ENCODE results near the gene AGBL1. TPM values are rescaled to one million over a fixed set of nuclear protein-coding genes. Genes with fewer than 3 reads are reported as not detected.

Gene AGBL1
- total and polyA plus RNA-seq, 9 donors: under 0.01 to 0.02 TPM; not detected in 7

DNA sequence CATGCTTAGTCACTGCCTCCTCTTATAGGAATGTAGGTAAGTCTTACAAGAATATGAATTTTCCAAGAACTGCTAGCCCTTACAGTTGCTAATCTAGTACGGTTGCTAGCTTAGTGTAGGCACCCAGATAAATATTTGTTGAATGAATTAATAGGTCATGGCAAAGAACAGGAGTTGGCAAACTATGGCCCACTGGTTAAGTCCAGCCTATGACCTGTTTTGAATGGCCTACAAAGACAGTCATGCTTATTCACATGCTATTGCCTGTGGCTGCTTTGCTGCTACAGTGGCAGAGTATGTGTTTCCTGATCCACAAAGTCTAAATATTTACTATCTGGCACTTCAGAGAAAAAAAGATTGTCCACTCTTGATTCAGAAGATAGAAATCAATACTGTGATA, 631.8 kb downstream of the AGBL1 start:
- WGBS, 3 donors: 82 to 88% (median 83%) methylated on average over 1 of the region's 1 CpG

DNA sequence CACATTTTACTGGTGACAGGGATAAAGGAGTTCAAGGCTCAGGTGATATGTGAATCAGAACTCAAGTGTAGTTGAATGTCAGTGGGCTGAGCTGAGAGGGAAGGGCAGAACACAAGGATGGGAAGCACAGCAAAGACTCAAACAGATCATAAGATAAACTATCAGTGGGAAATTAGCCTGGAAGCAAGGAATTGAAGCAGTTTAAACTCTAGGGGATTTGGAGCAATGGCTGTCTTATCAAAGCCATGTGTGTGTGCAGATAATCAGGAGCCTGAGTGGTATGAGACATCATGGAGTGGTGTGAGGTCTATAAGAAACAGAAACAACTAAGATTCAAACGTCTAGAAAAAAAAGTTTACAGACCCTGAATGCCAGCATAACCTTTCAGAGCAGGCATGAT, 634.6 kb downstream of the AGBL1 start:
- Histone ChIP-seq H3K36me3 (no peaks in the 10 kb centered on the region), H3K27ac (no peak overlapping the region), H3K9me3 (no peaks in the 10 kb centered on the region), H3K27me3 (no peaks in the 10 kb centered on the region), H3K4me1 (ENCODE audit: insufficient read depth) (no peaks in the 10 kb centered on the region), H3K4me3 (no peak overlapping the region)
- no peak for DNase-seq
- intact Hi-C loops (cut with DNase I): no loop called here
- 4 to 19% (median 9%) methylated on average over 1 of the region's 1 CpG for WGBS, 3 donors
- TF ChIP-seq POLR2A (IDR thresholded peaks at IDR 0.05): no peak
- TF ChIP-seq EP300 (IDR thresholded peaks at IDR 0.05): no peak
- TF ChIP-seq, protein P1, sequence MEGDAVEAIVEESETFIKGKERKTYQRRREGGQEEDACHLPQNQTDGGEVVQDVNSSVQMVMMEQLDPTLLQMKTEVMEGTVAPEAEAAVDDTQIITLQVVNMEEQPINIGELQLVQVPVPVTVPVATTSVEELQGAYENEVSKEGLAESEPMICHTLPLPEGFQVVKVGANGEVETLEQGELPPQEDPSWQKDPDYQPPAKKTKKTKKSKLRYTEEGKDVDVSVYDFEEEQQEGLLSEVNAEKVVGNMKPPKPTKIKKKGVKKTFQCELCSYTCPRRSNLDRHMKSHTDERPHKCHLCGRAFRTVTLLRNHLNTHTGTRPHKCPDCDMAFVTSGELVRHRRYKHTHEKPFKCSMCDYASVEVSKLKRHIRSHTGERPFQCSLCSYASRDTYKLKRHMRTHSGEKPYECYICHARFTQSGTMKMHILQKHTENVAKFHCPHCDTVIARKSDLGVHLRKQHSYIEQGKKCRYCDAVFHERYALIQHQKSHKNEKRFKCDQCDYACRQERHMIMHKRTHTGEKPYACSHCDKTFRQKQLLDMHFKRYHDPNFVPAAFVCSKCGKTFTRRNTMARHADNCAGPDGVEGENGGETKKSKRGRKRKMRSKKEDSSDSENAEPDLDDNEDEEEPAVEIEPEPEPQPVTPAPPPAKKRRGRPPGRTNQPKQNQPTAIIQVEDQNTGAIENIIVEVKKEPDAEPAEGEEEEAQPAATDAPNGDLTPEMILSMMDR (IDR thresholded peaks at IDR 0.05): no peak

More for the DNA sequence above, 631.8 kb downstream of the AGBL1 start:
- no peak for DNase-seq
- TF ChIP-seq EP300 (IDR thresholded peaks at IDR 0.05): no peak
- no peak for TF ChIP-seq POLR2A (IDR thresholded peaks at IDR 0.05)
- Histone ChIP-seq H3K9me3 (no peaks in the 10 kb centered on the region), H3K4me3 (no peak overlapping the region), H3K27ac (no peak overlapping the region), H3K4me1 (ENCODE audit: insufficient read depth) (no peaks in the 10 kb centered on the region), H3K36me3 (no peaks in the 10 kb centered on the region), H3K27me3 (no peaks in the 10 kb centered on the region)
- intact Hi-C loops (cut with DNase I): no loop called here

DNA sequence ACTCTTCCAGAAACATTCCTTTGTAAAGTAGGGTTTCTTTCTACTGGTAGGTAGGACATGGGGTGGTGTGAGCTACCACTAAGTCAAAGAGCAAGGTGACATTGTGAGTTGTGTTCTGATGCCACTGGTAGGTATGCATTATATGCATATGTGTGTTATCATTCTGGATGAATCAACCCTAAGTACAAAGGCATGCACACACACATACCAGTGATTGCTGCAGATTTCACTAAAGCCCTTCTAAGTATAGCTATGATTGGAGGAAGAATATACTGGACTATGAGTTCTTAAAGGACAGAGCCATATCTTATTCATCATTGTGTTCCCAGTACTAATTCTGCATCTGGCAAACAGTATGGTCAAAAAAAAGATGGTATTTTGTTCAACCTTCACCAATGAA, 646.0 kb downstream of the AGBL1 start:
- no peaks in the 10 kb centered on the region for H3K4me1 ChIP-seq (ENCODE audit: insufficient read depth)
- H3K27ac ChIP-seq: no peak overlapping the region
- no peaks in the 10 kb centered on the region for H3K27me3 ChIP-seq
- H3K9me3 ChIP-seq: no peaks in the 10 kb centered on the region
- TF ChIP-seq EP300 (IDR thresholded peaks at IDR 0.05) (no peak), POLR2A (IDR thresholded peaks at IDR 0.05) (no peak)
- TF ChIP-seq, protein P1 (IDR thresholded peaks at IDR 0.05): no peak
- DNase-seq: no peak
- intact Hi-C loops (cut with DNase I): no loop called here
- H3K36me3 ChIP-seq: no peaks in the 10 kb centered on the region
- H3K4me3 ChIP-seq: no peak overlapping the region

DNA sequence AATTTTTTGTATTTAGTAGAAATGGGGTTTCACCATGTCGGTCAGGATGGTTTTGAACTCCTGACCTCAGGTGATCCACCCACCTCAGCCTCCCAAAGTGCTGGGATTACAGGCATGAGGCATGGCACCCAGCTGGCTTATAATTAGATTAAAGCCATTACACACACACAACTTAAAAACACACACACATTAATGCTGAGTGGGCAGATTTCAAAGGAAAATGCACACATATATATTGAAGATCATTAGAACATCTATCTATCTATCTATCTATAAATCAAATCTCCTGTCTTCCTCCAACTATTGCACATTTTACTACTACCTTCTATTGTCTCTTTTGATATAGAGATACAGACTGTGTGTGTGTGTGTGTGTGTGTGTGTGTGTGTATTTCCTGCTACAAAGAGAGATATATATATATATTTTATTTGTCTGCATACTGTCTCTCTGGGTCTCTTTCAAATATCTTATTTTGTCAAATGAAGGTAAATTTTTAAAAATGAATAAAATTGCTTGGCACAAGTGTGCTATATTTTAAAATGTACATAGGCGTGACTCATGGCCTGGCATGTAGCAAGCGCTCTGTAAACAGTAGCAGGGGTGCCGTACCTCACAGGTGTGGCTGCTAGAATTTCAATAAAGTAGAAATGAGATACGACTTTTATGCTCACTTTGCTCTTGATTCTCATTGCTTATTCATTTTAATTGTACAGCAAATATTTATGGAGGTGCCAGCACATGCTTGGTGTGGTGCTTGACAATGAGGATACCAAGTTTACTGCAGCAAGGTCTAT, 655.8 kb downstream of the AGBL1 start:
- 84 to 88% (median 84%) methylated on average over 5 of the region's 5 CpGs for WGBS, 3 donors
- no peak overlapping the region for H3K27ac ChIP-seq
- DNase-seq: no peak
- TF ChIP-seq POLR2A (IDR thresholded peaks at IDR 0.05) (no peak), EP300 (IDR thresholded peaks at IDR 0.05) (no peak)
- TF ChIP-seq, protein P1 (IDR thresholded peaks at IDR 0.05): no peak
- no peak overlapping the region for H3K4me3 ChIP-seq
- H3K9me3 ChIP-seq: no peaks in the 10 kb centered on the region
- intact Hi-C loops (cut with DNase I): no loop called here
- no peaks in the 10 kb centered on the region for H3K36me3 ChIP-seq
- H3K27me3 ChIP-seq: no peaks in the 10 kb centered on the region
- no peaks in the 10 kb centered on the region for H3K4me1 ChIP-seq (ENCODE audit: insufficient read depth)

DNA sequence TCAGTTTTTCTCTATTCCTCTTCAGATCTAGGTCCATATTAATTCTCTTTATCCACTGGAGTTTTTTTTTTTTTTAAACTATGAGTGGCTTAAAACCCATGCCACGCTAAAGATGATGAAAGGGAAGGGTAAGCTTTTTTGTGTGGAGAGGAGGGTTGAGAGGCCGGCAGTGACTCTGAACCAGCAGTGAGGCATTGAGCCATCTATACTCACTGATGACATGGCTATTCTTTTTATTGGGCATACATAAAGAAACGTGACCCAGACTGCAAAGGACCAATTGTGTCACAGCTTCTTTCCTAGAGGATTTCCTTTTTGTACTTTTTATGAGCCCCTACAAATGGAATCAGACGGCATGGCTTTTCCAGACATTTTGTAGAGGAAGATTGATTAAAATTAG, 662.2 kb downstream of the AGBL1 start:
- intact Hi-C loops (cut with DNase I): no loop called here
- no peaks in the 10 kb centered on the region for H3K4me1 ChIP-seq (ENCODE audit: insufficient read depth)
- TF ChIP-seq POLR2A (IDR thresholded peaks at IDR 0.05) (no peak), EP300 (IDR thresholded peaks at IDR 0.05) (no peak)
- TF ChIP-seq, protein P1 (IDR thresholded peaks at IDR 0.05): no peak
- no peaks in the 10 kb centered on the region for H3K9me3 ChIP-seq
- no peak overlapping the region for H3K4me3 ChIP-seq
- WGBS, 3 donors: 66 to 71% (median 70%) methylated on average over 4 of the region's 4 CpGs
- H3K36me3 ChIP-seq: no peaks in the 10 kb centered on the region
- H3K27ac ChIP-seq: no peak overlapping the region
- H3K27me3 ChIP-seq: no peaks in the 10 kb centered on the region
- no peak for DNase-seq
